Memory B cell (primary cell): ENCODE data around the gene POLR3GL.

Experiments
- ATAC-seq: fragments of 150-1000 bp; cut with Tn5 transposase; 2 replicates; pipeline ENCODE4 v1.10.0; 2021; ENCODE audit warnings: low read depth, mild to moderate bottlenecking, moderate library complexity
- DNase-seq, 2 donors: peaks; one replicate each; pipeline ENCODE4 v3.0.0; 2022; ENCODE audit warnings: low spot score in 2 of 2
- H3K27ac Mint-ChIP-seq: one replicate; pipeline ENCODE4 v1.8.0; 2022; ENCODE audit warnings: mild to moderate bottlenecking, moderate library complexity, mixed read lengths
- H3K27me3 Mint-ChIP-seq: one replicate; pipeline ENCODE4 v1.8.0; 2022; ENCODE audit warnings: mixed read lengths
- H3K36me3 Mint-ChIP-seq: one replicate; pipeline ENCODE4 v1.8.0; 2022; ENCODE audit warnings: mild to moderate bottlenecking, mixed read lengths
- H3K4me1 Mint-ChIP-seq: one replicate; pipeline ENCODE4 v1.8.0; 2022; ENCODE audit warnings: mixed read lengths
- H3K4me3 Mint-ChIP-seq: one replicate; pipeline ENCODE4 v1.8.0; 2022; ENCODE audit warnings: mild to moderate bottlenecking, moderate library complexity, mixed read lengths
- H3K9me3 Mint-ChIP-seq: one replicate; pipeline ENCODE4 v1.8.0; 2022; ENCODE audit warnings: mixed read lengths

Gene POLR3GL

GRCh38 chr1:145985502-145986439 is 21.3 kb downstream of the POLR3GL start:
- no peaks in the 10 kb centered on the region for H3K27me3 Mint-ChIP-seq

DNA sequence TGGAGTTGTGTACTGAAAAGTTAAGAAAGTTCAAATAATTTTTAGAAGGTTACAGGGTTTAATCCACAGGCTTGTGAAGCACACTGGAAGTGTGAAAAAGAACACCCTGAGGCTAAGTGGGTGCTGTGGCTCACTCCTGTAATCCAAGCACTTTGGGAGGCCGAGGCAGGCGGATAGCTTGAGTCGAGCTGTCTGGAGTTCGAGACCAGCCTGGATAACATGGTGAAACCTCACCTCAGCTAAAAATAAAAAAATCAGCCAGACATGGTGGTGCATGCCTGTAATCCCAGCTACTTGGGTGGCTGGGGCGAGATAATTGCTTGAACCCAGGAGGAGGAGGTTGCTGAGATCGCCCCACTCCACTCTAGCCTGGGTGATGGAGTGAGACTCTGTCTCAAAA is 22.1 kb downstream of the POLR3GL start:
- Mint-ChIP-seq H3K4me3 (no peak overlapping the region), H3K9me3 (no peaks in the 10 kb centered on the region), H3K4me1 (peaks cover 65% of the 10 kb centered on the region), H3K27me3 (no peaks in the 10 kb centered on the region), H3K36me3 (peaks cover under 1% of the 10 kb centered on the region), H3K27ac (no peak overlapping the region)
- ATAC-seq (no peak), DNase-seq (no peak)

More at GRCh38 chr1:145985502-145986439, 21.3 kb downstream of the POLR3GL start:
- H3K4me1 Mint-ChIP-seq, result peaks cover 63% of the 10 kb centered on the region
- DNase-seq (no peak), ATAC-seq (no peak)
- H3K4me3 Mint-ChIP-seq, result peak overlapping the region; percentile 61
- H3K9me3 Mint-ChIP-seq, result no peaks in the 10 kb centered on the region
- no peaks in the 10 kb centered on the region for H3K36me3 Mint-ChIP-seq
- no peak overlapping the region for H3K27ac Mint-ChIP-seq

DNA sequence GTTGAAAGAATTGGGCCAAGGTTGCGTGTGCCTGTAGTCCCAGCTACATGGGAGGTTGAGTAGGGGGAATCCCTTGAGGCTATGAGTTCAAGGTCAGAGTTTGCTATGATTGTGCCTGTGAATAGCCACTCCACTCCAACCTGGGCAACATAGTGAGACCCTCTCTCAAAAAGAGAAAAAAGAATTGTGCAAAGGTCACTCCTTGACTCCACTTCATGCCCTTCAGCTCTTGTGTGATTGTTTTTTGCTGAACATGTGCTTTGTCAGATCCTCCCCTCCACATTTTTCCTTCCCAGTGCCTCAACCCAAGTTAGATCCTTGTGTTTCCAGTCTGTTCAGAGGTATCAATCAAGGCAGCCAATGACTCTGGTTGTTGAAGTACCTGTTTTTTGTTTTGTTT is 23.4 kb downstream of the POLR3GL start:
- no peaks in the 10 kb centered on the region for H3K9me3 Mint-ChIP-seq
- peak overlapping the region; percentile 82 for H3K27ac Mint-ChIP-seq
- peaks cover 12% of the 10 kb centered on the region for H3K36me3 Mint-ChIP-seq
- no peak overlapping the region for H3K4me3 Mint-ChIP-seq
- H3K27me3 Mint-ChIP-seq, result no peaks in the 10 kb centered on the region
- ATAC-seq (no peak), DNase-seq (no peak)
- H3K4me1 Mint-ChIP-seq, result peaks cover 63% of the 10 kb centered on the region

DNA sequence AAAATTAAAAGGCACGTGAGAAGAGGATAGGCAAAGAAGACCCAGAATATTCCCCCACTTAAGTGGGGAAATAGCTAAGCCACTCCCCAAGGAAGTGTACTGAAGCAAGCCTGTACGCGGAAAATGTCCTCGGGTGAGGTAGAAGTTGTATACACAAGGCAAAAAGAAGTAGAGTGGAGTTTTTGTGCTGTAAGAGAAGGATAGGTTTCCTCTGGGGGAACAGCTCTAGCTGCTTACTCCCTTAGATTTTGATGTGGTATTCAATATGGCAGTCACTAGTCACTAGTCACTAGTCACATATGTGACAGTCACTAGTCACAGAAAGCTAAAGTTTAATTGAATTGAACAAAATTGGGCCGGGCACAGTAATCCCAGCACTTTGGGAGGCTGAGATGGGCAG is 24.3 kb downstream of the POLR3GL start:
- H3K27ac Mint-ChIP-seq, result peak overlapping the region; percentile 82
- no peak overlapping the region for H3K4me3 Mint-ChIP-seq
- H3K9me3 Mint-ChIP-seq, result no peaks in the 10 kb centered on the region
- ATAC-seq (peak; percentile 14), DNase-seq (no peak)
- peaks cover 56% of the 10 kb centered on the region for H3K4me1 Mint-ChIP-seq
- peaks cover 19% of the 10 kb centered on the region for H3K36me3 Mint-ChIP-seq
- H3K27me3 Mint-ChIP-seq, result no peaks in the 10 kb centered on the region

DNA sequence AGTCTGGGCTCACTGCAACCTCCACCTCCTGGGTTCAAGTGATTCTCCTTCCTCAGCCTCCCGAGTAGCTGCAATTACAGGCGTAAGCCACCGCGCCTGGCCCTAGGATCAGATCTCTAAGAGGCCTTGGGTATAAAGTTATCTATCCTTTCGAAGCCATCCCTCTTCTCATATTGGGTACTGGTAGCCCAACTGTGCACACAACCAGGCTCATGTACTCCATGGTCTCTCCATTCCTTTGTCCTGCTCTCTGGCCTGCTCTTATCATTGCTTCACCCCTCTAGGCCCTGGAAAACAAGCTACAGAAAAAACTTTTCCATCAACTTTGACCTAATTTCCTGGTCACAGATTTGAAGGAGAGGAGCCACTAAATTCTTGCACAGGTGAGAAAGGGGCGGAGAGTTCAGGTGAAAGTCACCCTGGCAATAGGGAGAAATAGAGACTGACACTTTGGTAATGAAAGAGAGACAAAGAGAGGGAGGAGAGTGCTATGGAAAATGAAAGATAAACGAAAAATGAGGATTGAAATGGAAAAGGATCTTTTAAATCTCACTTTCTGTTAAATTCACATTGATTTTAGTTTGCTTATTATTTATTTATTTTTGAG is 25.9 kb downstream of the POLR3GL start:
- Mint-ChIP-seq H3K27ac (peak overlapping the region; percentile 77), H3K9me3 (no peaks in the 10 kb centered on the region), H3K4me3 (peak overlapping the region; percentile 18), H3K27me3 (no peaks in the 10 kb centered on the region), H3K4me1 (peaks cover 48% of the 10 kb centered on the region), H3K36me3 (peaks cover 35% of the 10 kb centered on the region)
- no peak for ATAC-seq
- no peak for DNase-seq

- Mint-ChIP-seq H3K9me3 (no peaks in the 10 kb centered on the region), H3K36me3 (peaks cover 44% of the 10 kb centered on the region), H3K27me3 (no peaks in the 10 kb centered on the region), H3K27ac (peak overlapping the region; percentile 77), H3K4me1 (peaks cover 43% of the 10 kb centered on the region), H3K4me3 (peak overlapping the region; percentile 95)
- ATAC-seq, result no peak
- DNase-seq, result no peak
Observed at GRCh38 chr1:145991735-145992412, 27.4 kb downstream of the POLR3GL start.

DNA sequence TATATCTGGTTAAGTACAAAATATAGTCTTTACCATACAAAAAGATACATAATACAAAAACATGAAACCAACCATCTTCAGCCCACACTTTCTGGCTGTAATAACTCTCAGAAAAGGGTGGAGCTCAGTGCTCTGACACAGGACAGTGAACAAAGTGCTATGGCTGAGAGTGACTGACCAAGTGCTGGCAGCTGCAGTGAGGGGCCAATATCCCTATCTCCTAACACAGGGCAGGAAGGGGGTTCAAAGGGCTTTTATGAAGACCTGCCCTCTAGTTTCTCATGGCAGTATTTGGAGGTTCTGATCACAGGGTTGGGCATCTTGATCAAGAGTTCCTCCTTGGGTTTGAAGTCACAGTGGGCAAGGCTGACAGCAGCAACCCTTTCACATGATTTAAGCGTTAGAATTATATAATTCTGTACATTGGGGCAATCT is 28.0 kb downstream of the POLR3GL start:
- no peaks in the 10 kb centered on the region for H3K9me3 Mint-ChIP-seq
- H3K27me3 Mint-ChIP-seq, result no peaks in the 10 kb centered on the region
- peak overlapping the region; percentile 95 for H3K4me3 Mint-ChIP-seq
- ATAC-seq, result no peak
- no peak for DNase-seq
- peak overlapping the region; percentile 77 for H3K27ac Mint-ChIP-seq
- peaks cover 47% of the 10 kb centered on the region for H3K4me1 Mint-ChIP-seq
- H3K36me3 Mint-ChIP-seq, result peaks cover 44% of the 10 kb centered on the region

GRCh38 chr1:145992958-145993617 is 28.6 kb downstream of the POLR3GL start:
- ATAC-seq, result no peak
- H3K9me3 Mint-ChIP-seq, result no peaks in the 10 kb centered on the region
- peaks cover 44% of the 10 kb centered on the region for H3K36me3 Mint-ChIP-seq
- H3K27ac Mint-ChIP-seq, result peak overlapping the region; percentile 98
- no peaks in the 10 kb centered on the region for H3K27me3 Mint-ChIP-seq
- no peak for DNase-seq
- peaks cover 45% of the 10 kb centered on the region for H3K4me1 Mint-ChIP-seq
- peak overlapping the region; percentile 95 for H3K4me3 Mint-ChIP-seq

- ATAC-seq, result no peak
- Mint-ChIP-seq H3K27ac (peak overlapping the region; percentile 98), H3K4me1 (peaks cover 41% of the 10 kb centered on the region), H3K27me3 (no peaks in the 10 kb centered on the region), H3K9me3 (no peaks in the 10 kb centered on the region), H3K36me3 (peaks cover 44% of the 10 kb centered on the region), H3K4me3 (peak overlapping the region; percentile 95)
- DNase-seq, result no peak
Observed at GRCh38 chr1:145993618-145994390, 29.3 kb downstream of the POLR3GL start.

- H3K9me3 Mint-ChIP-seq, result no peaks in the 10 kb centered on the region
- peaks cover 44% of the 10 kb centered on the region for H3K36me3 Mint-ChIP-seq
- peak overlapping the region; percentile 98 for H3K27ac Mint-ChIP-seq
- no peaks in the 10 kb centered on the region for H3K27me3 Mint-ChIP-seq
- ATAC-seq, result no peak
- peak overlapping the region; percentile 95 for H3K4me3 Mint-ChIP-seq
- DNase-seq, result no peak
- peaks cover 44% of the 10 kb centered on the region for H3K4me1 Mint-ChIP-seq
Observed at GRCh38 chr1:145994391-145995120, 30.1 kb downstream of the POLR3GL start.

- H3K27ac Mint-ChIP-seq, result peak overlapping the region; percentile 98
- peaks cover 44% of the 10 kb centered on the region for H3K36me3 Mint-ChIP-seq
- no peak for ATAC-seq
- H3K4me3 Mint-ChIP-seq, result peak overlapping the region; percentile 95
- no peaks in the 10 kb centered on the region for H3K27me3 Mint-ChIP-seq
- H3K9me3 Mint-ChIP-seq, result no peaks in the 10 kb centered on the region
- no peak for DNase-seq
- peaks cover 45% of the 10 kb centered on the region for H3K4me1 Mint-ChIP-seq
Observed at GRCh38 chr1:145995148-145995881, 30.8 kb downstream of the POLR3GL start.

GRCh38 chr1:145995964-145996432 is 31.5 kb downstream of the POLR3GL start:
- H3K27ac Mint-ChIP-seq, result peak overlapping the region; percentile 98
- ATAC-seq (no peak), DNase-seq (no peak)
- no peaks in the 10 kb centered on the region for H3K27me3 Mint-ChIP-seq
- H3K4me1 Mint-ChIP-seq, result peaks cover 42% of the 10 kb centered on the region
- H3K9me3 Mint-ChIP-seq, result no peaks in the 10 kb centered on the region
- H3K4me3 Mint-ChIP-seq, result peak overlapping the region; percentile 95
- peaks cover 44% of the 10 kb centered on the region for H3K36me3 Mint-ChIP-seq
